NCI-H1436 (cell line): ENCODE results near the gene STRADB.
"Not testable (repeated sequence)": the region's sequence is repeated elsewhere in the genome, so short reads cannot be mapped to it uniquely, and the experiment has no call there.

ENCODE experiments used
- DNase-seq: peaks from one replicate; lab custom pipeline; 2025; lab: John Stamatoyannopoulos, UW

STRADB gene

GRCh38 chr2:201470821-201471731 lies 19.5 kb downstream of the STRADB start:
- no peak for DNase-seq

- no peak for DNase-seq
Observed at GRCh38 chr2:201471732-201472393, 20.3 kb downstream of the STRADB start.

- DNase-seq = no peak
Observed at GRCh38 chr2:201472411-201472810, 20.9 kb downstream of the STRADB start.

GRCh38 chr2:201482543-201482942 lies 31.0 kb downstream of the STRADB start:
- no peak for DNase-seq

- DNase-seq = no peak
Observed at GRCh38 chr2:201483342-201483741, 31.8 kb downstream of the STRADB start.

GRCh38 chr2:201483758-201484157 lies 32.2 kb downstream of the STRADB start:
- DNase-seq = not testable (repeated sequence)

GRCh38 chr2:201484805-201485204 lies 33.3 kb downstream of the STRADB start:
- no peak for DNase-seq

- DNase-seq = no peak
Observed at GRCh38 chr2:201490291-201490690, 38.8 kb downstream of the STRADB start.

- DNase-seq = no peak
Observed at GRCh38 chr2:201496785-201497184, 45.2 kb downstream of the STRADB start.

GRCh38 chr2:201500534-201500933 lies 49.0 kb downstream of the STRADB start:
- no peak for DNase-seq

- DNase-seq = no peak
Observed at GRCh38 chr2:201502713-201503112, 51.2 kb downstream of the STRADB start.

GRCh38 chr2:201507725-201508124 lies 56.2 kb downstream of the STRADB start:
- no peak for DNase-seq

- no peak for DNase-seq
Observed at GRCh38 chr2:201513271-201513670, 61.7 kb downstream of the STRADB start.

- DNase-seq = no peak
Observed at GRCh38 chr2:201515573-201516246, 64.2 kb downstream of the STRADB start.

GRCh38 chr2:201517094-201517493 lies 65.6 kb downstream of the STRADB start:
- no peak for DNase-seq

GRCh38 chr2:201520201-201520600 lies 68.7 kb downstream of the STRADB start:
- DNase-seq = no peak

- no peak for DNase-seq
Observed at GRCh38 chr2:201522965-201523364, 71.4 kb downstream of the STRADB start.

- DNase-seq = no peak
Observed at GRCh38 chr2:201523506-201523905, 72.0 kb downstream of the STRADB start.
